HFFc6 (cell line): ENCODE data around the gene DDX10. TPM values are rescaled to one million over a fixed set of nuclear protein-coding genes. Genes with fewer than 3 reads are reported as not detected.

Experiments used
- DNase-seq: peaks from one replicate; pipeline ENCODE4 v3.0.0-alpha.2; 2018
- H3K27ac Mint-ChIP-seq: 2 replicates; pipeline ENCODE4 v1.8.0; 2020; ENCODE audit warnings: mild to moderate bottlenecking, mixed read lengths
- H3K27me3 Mint-ChIP-seq: 2 replicates; pipeline ENCODE4 v1.8.0; 2021; ENCODE audit warnings: mild to moderate bottlenecking, moderate library complexity, mixed read lengths; ENCODE audit not compliant: insufficient read depth
- H3K36me3 Mint-ChIP-seq: 2 replicates; pipeline ENCODE4 v1.8.0; 2021; ENCODE audit warnings: low read depth, mixed read lengths
- H3K4me1 Mint-ChIP-seq: 2 replicates; pipeline ENCODE4 v1.8.0; 2020; ENCODE audit warnings: low read depth, mixed read lengths
- H3K4me3 Mint-ChIP-seq: 2 replicates; pipeline ENCODE4 v1.8.0; 2020; ENCODE audit warnings: mild to moderate bottlenecking, moderate library complexity, mixed read lengths
- H3K9me3 Mint-ChIP-seq: 2 replicates; pipeline ENCODE4 v1.8.0; 2020; ENCODE audit warnings: mild to moderate bottlenecking, mixed read lengths
- total RNA-seq, 6 experiments: library from RNA; stranded (reverse); fragmentation: NEBNext Ultra II Directional; extraction: Animal tissue kit (Norgen Biotek cat#: 25700); gene quantifications; 2 replicates in 1 of 6; 3 replicates in 5 of 6; pipeline ENCODE4 v1.2.3, GENCODE V29; 2021
- TF ChIP-seq, protein P1 (sequence below): fragments of 200-600 bp; sonication (generic); IDR thresholded peaks from 2 replicates; pipeline ENCODE4 v1.5.0; 2021; ENCODE audit warnings: antibody characterized with exemption, mild to moderate bottlenecking

The DDX10 gene
- total RNA-seq, 6 experiments from 2014 or later, result 24.5 to 45.5 (median 33.5) TPM

GRCh38 chr11:108796551-108796950 lies 131.7 kb downstream of the DDX10 start:
- no peaks in the 10 kb centered on the region for H3K27me3 Mint-ChIP-seq
- no peaks in the 10 kb centered on the region for H3K9me3 Mint-ChIP-seq
- no peak overlapping the region for H3K27ac Mint-ChIP-seq
- TF ChIP-seq, protein P1, sequence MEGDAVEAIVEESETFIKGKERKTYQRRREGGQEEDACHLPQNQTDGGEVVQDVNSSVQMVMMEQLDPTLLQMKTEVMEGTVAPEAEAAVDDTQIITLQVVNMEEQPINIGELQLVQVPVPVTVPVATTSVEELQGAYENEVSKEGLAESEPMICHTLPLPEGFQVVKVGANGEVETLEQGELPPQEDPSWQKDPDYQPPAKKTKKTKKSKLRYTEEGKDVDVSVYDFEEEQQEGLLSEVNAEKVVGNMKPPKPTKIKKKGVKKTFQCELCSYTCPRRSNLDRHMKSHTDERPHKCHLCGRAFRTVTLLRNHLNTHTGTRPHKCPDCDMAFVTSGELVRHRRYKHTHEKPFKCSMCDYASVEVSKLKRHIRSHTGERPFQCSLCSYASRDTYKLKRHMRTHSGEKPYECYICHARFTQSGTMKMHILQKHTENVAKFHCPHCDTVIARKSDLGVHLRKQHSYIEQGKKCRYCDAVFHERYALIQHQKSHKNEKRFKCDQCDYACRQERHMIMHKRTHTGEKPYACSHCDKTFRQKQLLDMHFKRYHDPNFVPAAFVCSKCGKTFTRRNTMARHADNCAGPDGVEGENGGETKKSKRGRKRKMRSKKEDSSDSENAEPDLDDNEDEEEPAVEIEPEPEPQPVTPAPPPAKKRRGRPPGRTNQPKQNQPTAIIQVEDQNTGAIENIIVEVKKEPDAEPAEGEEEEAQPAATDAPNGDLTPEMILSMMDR, result no peak
- DNase-seq, result no peak
- no peak overlapping the region for H3K4me3 Mint-ChIP-seq
- peaks cover 11% of the 10 kb centered on the region for H3K36me3 Mint-ChIP-seq
- H3K4me1 Mint-ChIP-seq, result peaks cover 10% of the 10 kb centered on the region; the same call in 1 of the 2 replicates

GRCh38 chr11:108797578-108798100 lies 132.8 kb downstream of the DDX10 start:
- no peak overlapping the region for H3K27ac Mint-ChIP-seq
- H3K4me1 Mint-ChIP-seq, result no peaks in the 10 kb centered on the region
- H3K27me3 Mint-ChIP-seq, result no peaks in the 10 kb centered on the region
- H3K9me3 Mint-ChIP-seq, result no peaks in the 10 kb centered on the region
- H3K4me3 Mint-ChIP-seq, result no peak overlapping the region
- H3K36me3 Mint-ChIP-seq, result peaks cover 11% of the 10 kb centered on the region
- TF ChIP-seq, protein P1, result no peak
- no peak for DNase-seq

DNA sequence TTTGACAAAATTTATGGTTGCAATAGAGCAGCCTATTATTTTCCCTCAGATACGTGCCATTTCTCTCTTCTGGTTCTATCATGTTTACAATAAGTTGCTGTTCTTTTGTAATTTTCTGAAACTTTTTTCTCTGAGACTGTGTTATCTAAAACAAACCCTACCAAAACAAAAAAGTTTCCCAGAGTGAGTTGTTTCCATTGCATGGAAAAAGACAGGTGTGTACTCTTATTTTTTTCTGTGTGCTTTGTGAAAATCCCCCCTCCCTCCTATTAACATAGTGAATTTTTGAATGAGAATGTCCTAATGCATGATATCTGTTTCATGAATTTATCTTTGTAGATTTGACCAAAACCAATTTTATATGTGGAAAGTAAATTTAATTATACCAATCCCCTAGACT lies 137.6 kb downstream of the DDX10 start:
- Mint-ChIP-seq H3K4me1 (peaks cover 18% of the 10 kb centered on the region), H3K27me3 (no peaks in the 10 kb centered on the region), H3K4me3 (no peak overlapping the region), H3K9me3 (no peaks in the 10 kb centered on the region), H3K36me3 (peaks cover 11% of the 10 kb centered on the region), H3K27ac (no peak overlapping the region)
- no peak for DNase-seq
- TF ChIP-seq, protein P1, result no peak

DNA sequence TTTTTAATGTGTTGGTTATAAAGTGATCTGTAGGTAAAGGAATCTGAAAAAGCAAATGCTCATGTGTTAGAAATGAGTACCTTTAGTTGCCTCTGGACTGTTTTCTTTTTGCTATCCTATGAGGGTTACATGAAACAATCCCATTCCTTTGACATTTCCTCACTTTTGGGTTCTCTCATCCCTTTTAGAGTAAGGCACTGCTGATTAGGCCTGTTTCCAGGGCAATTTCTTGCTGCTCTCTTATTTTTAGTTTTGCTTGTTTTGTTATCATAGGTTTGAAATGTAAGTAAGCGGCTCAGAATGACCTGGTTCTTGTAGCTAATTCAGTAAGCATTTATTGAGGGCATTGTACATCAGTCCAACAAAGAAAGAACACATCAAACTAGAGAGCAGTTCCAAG lies 138.9 kb downstream of the DDX10 start:
- H3K36me3 Mint-ChIP-seq, result peaks cover 5% of the 10 kb centered on the region; the same call in 1 of the 2 replicates
- DNase-seq, result peak; percentile 43
- H3K27me3 Mint-ChIP-seq, result no peaks in the 10 kb centered on the region

DNA sequence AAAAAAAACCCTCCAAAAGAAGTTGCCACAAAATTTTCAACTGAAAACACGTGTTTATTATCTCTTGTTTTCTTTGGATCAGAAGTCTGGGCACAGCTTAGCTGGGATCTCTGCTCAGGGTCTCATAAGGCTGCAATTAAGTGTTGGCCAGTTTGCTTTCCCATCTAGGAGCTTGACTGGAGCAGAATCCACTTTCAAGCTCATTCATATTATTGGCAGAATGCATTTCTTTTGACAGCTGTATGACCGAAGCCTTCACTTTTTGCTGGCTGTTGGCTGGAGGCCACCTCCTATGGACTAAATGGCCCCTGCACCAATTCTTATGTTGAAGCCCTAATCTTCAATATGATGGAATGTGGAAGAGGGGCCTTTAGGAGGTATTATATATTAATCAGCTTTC lies 139.6 kb downstream of the DDX10 start:
- no peak overlapping the region for H3K4me3 Mint-ChIP-seq
- peaks cover 9% of the 10 kb centered on the region for H3K36me3 Mint-ChIP-seq
- DNase-seq, result no peak
- no peaks in the 10 kb centered on the region for H3K27me3 Mint-ChIP-seq
- no peaks in the 10 kb centered on the region for H3K9me3 Mint-ChIP-seq
- H3K4me1 Mint-ChIP-seq, result peaks cover 18% of the 10 kb centered on the region
- no peak overlapping the region for H3K27ac Mint-ChIP-seq
- TF ChIP-seq, protein P1, result no peak

More for the DNA sequence above, 138.9 kb downstream of the DDX10 start:
- H3K9me3 Mint-ChIP-seq, result no peaks in the 10 kb centered on the region
- H3K4me1 Mint-ChIP-seq, result peaks cover 18% of the 10 kb centered on the region
- TF ChIP-seq, protein P1, result no peak
- no peak overlapping the region for H3K4me3 Mint-ChIP-seq
- H3K27ac Mint-ChIP-seq, result peak overlapping the region; percentile 64
